Activated T-cell treated with anti-CD3 and anti-CD28 coated beads for 1 hour (primary cell): Measurements from ENCODE around the gene AFDN.
"Not testable (repeated sequence)": the region's sequence is repeated elsewhere in the genome, so short reads cannot be mapped to it uniquely, and the experiment has no call there.

Experiments
- DNase-seq: peaks from one replicate; pipeline ENCODE4 v3.0.0-alpha.2; 2020; ENCODE audit warnings: low read depth

Gene AFDN

DNA sequence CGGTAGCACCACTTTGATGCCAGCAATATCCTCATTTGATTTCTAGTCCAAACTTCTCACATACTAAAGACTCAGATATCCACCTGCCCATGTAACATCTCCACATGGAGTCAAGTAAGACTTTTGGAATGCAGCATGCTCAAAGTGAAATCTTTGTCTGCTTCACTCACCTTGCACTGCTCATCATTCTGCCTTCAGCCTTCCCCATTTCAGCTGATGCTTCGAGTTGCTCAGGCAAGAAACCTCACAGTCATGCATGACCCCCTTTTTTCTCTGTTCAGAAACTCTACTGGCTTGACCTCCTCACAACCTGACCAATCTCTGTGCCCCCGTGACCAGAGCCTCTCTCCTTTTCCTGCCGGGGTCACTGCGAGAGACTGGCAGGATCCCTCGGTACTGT, 129.8 kb downstream of the AFDN start:
- no peak for DNase-seq

DNA sequence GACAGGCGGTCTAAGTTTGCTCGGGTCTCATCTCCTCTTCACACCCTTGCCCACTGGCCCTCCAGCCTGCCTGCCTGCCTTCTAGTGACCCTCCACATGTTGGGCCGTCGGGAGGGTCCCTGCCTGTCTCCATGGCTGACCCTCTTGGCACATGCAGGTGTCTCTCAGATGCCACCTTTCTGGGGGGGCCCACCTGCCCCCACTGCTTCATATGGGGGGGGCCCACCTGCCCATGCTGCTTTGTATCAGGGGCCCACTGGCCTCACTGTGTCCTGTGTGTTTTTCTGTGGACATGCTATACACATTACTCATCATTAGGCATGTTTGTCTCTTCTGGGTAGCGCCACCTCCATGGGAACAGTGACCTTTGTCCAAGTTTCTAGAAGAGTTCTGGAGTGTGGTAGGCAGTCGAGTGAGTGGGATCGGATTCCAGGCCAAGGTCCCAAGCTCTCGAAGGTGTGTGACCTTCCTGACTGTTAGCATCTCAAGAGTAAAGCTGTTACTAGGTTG, 130.3 kb downstream of the AFDN start:
- DNase-seq = no peak

DNA sequence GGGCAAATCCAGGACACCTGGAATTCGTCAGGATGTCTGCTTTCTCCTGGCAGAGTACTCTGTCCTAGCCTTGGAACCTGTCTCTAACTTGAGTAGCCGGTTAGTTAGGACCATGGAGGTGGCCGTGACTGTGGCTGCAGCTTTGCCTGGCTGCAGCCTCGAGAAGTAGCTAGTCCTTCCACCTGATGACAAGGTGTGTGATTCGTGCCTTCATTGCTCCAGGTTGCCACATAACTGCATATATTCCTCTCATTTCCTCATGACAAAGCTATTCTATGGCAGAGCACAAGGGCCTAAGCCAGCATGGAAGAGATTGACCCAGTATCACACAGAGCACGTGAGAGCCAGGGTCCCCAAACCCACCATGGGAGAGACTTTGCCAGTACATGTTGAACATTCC, 130.9 kb downstream of the AFDN start:
- DNase-seq = no peak

GRCh38 chr6:167960579-167960978, 133.9 kb downstream of the AFDN start:
- DNase-seq = no peak

DNA sequence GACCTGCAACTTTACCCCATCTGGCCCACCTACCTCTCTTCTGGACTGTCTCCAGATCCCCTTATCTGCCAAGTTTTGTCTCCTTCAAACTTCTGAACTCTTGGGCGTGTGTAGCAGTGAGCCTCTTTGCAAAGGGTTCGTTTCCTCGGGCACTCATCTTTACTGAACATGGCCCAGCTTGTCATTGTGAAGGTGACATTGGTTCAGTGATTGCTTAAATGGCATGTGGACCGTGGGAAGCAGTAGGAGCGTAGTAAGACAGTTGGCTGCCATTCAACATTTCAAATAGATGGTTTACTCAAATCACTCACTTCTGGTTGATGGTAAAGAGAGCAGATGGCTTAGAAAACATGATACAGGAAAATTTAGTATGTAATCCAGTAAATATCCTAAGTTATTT, 136.0 kb downstream of the AFDN start:
- no peak for DNase-seq

- no peak for DNase-seq
Observed at GRCh38 chr6:167963589-167964057, 136.9 kb downstream of the AFDN start.

DNA sequence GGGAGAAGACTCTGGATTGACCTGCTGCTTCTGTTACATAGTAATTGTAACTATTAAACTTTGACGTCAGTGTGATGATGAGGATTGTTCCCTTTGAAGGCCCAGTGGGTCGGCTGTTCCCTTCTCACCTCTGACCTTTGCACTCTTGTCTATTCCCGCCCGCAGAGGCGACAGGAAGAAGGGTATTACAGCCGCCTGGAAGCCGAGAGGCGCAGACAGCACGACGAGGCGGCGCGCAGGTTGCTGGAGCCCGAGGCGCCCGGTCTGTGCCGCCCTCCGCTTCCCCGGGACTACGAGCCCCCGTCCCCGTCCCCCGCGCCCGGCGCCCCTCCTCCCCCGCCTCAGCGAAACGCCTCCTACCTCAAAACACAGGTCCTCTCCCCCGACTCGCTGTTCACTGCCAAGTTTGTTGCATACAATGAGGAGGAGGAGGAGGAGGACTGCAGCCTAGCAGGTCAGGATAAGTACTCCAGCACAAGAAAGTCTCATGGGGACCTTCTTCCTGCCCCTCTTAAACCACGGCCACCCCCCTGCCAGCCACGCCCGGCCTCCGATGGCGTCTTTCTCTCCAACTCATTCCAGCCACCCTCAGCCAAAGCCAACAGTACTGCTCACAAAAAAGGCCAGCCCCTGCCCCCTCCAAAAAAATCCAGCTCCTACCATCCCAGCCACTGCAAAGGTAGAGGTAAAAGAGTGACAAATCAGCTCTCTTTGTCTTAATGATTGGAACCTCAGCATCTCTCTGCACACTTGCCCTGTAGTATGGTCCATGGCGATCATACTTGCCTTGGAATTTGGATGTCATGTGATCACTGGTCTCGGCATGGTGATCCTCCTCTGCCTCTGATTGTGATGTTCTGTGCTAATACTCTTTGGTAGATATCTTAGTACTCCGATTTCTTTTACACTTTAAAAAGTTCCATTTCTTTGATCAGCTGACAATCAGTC, 139.2 kb downstream of the AFDN start:
- no peak for DNase-seq

DNA sequence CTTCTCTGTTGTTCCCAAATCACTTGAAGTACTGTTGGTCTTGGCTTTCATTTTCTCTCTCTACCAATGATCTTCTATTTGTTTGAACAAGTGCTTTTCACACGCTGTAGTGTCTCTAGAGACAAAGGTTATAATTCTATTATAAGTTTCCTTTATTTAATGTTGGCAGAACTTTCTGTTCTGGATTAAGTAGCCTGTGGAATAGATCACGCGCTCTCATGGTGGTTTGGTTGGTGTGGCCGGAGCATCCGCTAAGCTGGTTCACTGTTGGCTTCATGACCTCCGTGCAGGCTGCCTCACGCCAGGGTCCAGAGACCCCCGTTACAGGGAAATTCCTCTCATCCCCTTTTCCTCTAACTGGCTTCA, 139.8 kb downstream of the AFDN start:
- no peak for DNase-seq

DNA sequence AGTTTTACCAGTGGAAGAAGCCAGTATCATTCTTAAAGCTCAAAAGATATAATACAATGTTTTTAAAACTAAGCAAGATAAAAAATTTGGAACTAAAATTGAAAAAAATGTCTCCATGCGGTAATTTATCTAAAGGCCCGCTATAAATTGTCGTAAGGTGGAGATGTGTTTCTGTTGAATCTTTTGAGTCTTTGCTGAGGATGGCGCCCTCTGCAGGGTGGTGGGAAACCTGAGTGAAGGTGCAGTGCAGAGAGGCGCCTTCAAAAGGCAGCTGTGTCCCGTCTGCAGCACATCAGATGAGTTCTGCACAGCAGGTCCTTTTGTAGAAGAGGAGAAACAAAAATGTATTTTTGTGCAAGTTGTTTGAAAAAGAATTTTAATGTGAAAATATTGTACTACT, 141.4 kb downstream of the AFDN start:
- no peak for DNase-seq

GRCh38 chr6:167970230-167970629, 143.5 kb downstream of the AFDN start:
- DNase-seq = no peak

DNA sequence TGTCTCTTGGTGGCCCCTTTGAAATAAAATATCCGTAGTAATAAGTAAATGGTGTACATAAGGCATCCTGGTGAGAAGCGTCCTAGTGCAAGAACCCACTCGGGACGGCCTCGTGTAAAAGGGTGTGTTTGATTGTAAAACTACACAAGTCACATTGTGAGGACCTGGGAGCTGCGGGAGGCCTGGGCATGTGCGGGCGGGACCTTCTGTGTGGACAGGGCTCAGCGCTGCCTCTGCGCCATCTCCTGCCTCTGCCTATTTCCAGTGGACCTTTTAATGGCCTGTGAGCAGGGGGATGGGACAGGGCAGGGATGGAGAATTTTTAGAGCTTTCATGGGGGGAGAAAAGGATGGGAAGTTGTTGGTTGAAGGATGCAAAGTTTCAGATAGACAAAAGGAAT, 145.5 kb downstream of the AFDN start:
- no peak for DNase-seq

GRCh38 chr6:167973148-167973885, 146.6 kb downstream of the AFDN start:
- no peak for DNase-seq

DNA sequence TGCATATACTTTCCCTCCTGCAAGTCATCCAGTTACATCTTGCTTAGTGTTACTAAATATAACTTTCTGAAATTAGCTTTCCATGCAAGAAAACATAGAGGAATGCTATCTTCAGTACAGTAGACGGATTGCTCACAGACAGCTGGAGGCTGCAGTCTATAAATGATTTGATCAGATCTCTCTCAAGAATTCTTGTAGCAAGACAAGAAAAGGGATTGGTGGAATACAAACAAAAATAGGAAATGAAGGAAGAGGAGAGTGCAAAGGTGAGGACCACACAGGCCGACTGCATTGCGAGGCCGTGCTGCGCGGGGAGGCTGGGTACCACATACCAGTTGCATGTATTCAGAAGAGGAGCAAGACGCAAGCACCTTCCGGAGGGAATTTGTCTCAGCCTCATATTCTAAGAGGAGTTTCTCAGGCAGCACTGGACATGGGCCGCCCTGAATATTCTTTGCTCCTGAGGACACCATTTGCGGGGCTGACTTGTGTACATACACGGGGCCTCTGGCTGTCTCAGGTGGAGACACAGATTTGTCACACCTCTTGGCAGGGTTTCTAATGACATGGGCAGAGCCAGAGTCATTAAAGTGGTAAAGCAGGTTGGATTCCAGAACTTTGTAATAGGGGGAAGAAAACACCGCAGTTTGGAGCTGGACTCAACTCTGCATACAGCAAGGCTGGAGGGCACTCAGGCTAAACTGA, 148.1 kb downstream of the AFDN start:
- DNase-seq = no peak

- no peak for DNase-seq
Observed at GRCh38 chr6:167975458-167975857, 148.7 kb downstream of the AFDN start.

GRCh38 chr6:167976116-167976657, 149.5 kb downstream of the AFDN start:
- DNase-seq = not testable (repeated sequence)

DNA sequence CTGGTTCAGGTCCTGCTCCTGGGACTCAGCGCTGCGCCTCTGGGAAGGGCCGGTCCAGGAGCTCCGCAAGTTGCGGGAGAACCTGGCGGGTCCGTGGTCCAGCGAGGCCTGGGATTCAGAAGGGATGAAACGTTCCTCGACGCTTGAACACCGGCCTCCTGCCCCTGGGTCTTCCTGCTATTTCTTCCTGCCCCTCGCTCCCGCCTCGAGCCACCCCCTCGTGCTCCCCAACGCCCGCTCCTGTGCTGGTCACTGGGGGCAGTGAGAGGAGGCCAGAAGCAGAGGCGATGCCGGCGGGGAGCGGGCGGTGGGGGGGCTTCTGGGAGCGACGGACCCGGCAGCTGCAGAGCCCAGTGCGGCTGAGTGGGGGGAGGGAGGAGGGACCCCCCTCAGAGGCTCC, 150.0 kb downstream of the AFDN start:
- DNase-seq = no peak

DNA sequence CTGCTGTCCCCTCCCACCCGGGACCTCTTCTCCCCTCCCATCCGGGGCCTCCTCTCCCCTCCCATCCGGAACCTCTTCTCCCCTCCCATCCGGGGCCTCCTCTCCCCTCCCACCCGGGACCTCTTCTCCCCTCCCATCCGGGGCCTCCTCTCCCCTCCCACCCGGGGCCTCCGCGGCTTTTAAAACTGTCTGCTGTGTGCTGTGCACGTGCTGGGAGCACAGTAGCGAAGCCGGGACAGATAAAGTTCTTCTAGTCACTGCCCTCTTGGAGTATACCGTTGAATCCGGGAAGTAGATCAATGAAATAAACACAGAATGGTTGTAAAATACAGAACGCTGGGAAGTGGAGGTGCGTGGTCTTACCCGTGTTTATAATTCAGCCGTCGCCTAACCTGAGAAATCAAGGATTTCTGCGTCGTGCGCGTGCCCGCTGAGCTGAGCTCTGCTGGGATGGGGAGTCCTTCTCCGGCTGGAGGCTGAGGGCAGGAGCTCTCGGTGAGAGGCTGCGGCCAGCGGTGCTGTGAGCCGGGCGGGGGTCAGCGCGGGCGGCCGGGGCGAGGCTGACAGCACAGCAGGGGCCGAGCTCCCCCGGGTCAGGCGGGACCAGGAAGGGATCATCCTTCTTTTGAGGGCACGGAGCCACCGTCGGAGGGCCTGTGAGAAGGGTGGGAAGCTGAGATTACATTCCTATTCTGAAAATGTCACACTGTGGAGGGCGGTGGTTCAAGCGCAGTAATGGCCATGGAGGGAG, 151.2 kb downstream of the AFDN start:
- no peak for DNase-seq

DNA sequence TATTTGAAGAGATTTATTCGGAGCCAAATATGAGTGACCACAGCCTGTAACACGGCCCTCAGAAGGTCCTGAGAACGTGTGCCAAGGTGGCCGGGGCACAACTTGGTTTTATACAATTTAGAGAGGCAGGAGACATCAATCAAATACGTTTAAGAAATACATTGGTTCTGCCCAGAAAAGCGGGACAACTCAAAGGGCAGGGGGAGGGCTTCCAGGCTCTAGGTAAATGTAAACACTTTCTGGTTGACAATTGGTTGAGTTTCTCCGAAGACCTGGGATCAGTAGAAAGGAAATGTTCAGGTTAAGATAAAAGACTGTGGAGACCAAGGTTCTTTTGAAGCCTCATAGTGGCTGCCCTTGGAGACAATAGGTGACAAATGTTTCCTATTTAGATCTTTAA, 151.9 kb downstream of the AFDN start:
- DNase-seq = no peak

- no peak for DNase-seq
Observed at GRCh38 chr6:167979436-167980139, 152.9 kb downstream of the AFDN start.

DNA sequence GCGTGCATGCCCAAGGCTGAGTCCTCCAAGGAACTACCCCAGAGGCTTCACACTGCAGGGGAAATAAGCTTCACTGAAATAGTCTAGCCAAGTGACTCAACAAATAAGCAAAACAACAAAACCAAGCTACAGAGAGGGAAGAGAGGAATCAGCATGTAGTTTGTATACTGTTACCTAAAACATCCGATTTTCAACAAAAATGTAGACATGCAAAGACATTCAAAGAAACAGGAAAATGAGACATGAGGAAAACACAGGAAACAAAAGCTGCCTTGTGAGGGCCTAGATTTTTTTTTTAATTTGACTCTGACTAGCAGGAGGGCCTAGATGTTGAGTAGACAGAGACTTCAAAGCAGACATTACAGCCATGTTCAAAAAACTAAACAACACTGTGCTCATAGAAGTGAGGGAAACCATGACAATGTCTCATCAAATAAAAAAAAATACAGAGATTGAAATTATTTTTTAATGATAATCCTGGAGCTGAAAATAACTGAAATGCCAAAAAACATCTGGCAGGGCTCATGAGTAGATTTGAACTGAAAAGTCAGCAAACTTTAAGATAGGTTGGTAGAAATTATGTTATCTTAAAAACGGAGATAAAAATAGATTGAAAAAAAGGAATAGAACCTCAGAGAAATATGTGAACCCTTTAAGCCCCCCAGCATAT, 154.3 kb downstream of the AFDN start:
- no peak for DNase-seq
